Loucy (cell line): ENCODE measurements around the gene SLC38A3.

Experiments
- H2AFZ ChIP-seq: fragments of 200-600 bp; sonication (generic); 2 replicates; pipeline ENCODE4 v1.6.0; 2016; ENCODE audit warnings: antibody characterized with exemption, mild to moderate bottlenecking, low read length, moderate library complexity
- H3F3A ChIP-seq: fragments of 200-600 bp; 2 replicates; pipeline ENCODE4 v1.6.0; 2016; ENCODE audit warnings: antibody characterized with exemption, low read depth, mild to moderate bottlenecking
- H3K27me3 ChIP-seq: fragments of 200-600 bp; sonication (generic); 2 replicates; pipeline ENCODE4 v1.6.1; 2014; ENCODE audit warnings: low read length, mild to moderate bottlenecking; ENCODE audit not compliant: insufficient read depth, poor library complexity, severe bottlenecking
- H3K36me3 ChIP-seq: fragments of 200-600 bp; sonication (generic); 2 replicates; pipeline ENCODE4 v1.6.1; 2016; ENCODE audit warnings: low read length; ENCODE audit not compliant: insufficient read depth
- H3K4me1 ChIP-seq: fragments of 200-600 bp; sonication (generic); 2 replicates; pipeline ENCODE4 v1.5.1; 2014; ENCODE audit warnings: low read length, mild to moderate bottlenecking; ENCODE audit not compliant: insufficient read depth, poor library complexity, severe bottlenecking
- H3K4me2 ChIP-seq: fragments of 200-600 bp; sonication (generic); 2 replicates; pipeline ENCODE4 v1.6.0; 2014; ENCODE audit warnings: antibody characterized with exemption, low read length, low read depth, mild to moderate bottlenecking; ENCODE audit not compliant: poor library complexity, severe bottlenecking
- H3K4me3 ChIP-seq: fragments of 200-600 bp; sonication (generic); 2 replicates; pipeline ENCODE4 v1.5.1; 2014; ENCODE audit warnings: low read length, mild to moderate bottlenecking, mixed read lengths; ENCODE audit not compliant: poor library complexity, severe bottlenecking
- H3K79me2 ChIP-seq: fragments of 200-600 bp; sonication (generic); 2 replicates; pipeline ENCODE4 v1.6.1; 2014; ENCODE audit warnings: low read length; ENCODE audit not compliant: insufficient read depth
- H3K9ac ChIP-seq: fragments of 200-600 bp; sonication (generic); 2 replicates; pipeline ENCODE4 v1.6.0; 2014; ENCODE audit warnings: mild to moderate bottlenecking, low read depth, low read length, moderate library complexity; ENCODE audit not compliant: poor library complexity, severe bottlenecking
- H3K9me2 ChIP-seq: fragments of 200-600 bp; sonication (generic); replicated peaks from 2 replicates; pipeline ENCODE4 v1.6.1; 2016; ENCODE audit warnings: low read depth, low read length, mixed read lengths
- H3K9me3 ChIP-seq: fragments of 200-600 bp; sonication (generic); 2 replicates; pipeline ENCODE4 v1.6.1; 2014; ENCODE audit warnings: mild to moderate bottlenecking, antibody characterized with exemption, low read length, low read depth; ENCODE audit not compliant: insufficient read depth
- H4K20me1 ChIP-seq: fragments of 200-600 bp; sonication (generic); 2 replicates; pipeline ENCODE4 v1.6.0; 2014; ENCODE audit warnings: antibody characterized with exemption, low read length, mild to moderate bottlenecking; ENCODE audit not compliant: insufficient read depth, poor library complexity, severe bottlenecking
- EZH2phosphoT487 ChIP-seq: fragments of 200-600 bp; IDR thresholded peaks from 2 replicates; pipeline ENCODE4 v1.6.1; 2018; ENCODE audit warnings: antibody characterized with exemption, mild to moderate bottlenecking, moderate library complexity, borderline replicate concordance
- TF ChIP-seq, protein P1 (sequence below): fragments of 200-600 bp; sonication (generic); conservative IDR thresholded peaks from 2 replicates; pipeline ENCODE4 v1.5.1; 2014; ENCODE audit warnings: mild to moderate bottlenecking, antibody characterized with exemption, low read length

The SLC38A3 gene

DNA sequence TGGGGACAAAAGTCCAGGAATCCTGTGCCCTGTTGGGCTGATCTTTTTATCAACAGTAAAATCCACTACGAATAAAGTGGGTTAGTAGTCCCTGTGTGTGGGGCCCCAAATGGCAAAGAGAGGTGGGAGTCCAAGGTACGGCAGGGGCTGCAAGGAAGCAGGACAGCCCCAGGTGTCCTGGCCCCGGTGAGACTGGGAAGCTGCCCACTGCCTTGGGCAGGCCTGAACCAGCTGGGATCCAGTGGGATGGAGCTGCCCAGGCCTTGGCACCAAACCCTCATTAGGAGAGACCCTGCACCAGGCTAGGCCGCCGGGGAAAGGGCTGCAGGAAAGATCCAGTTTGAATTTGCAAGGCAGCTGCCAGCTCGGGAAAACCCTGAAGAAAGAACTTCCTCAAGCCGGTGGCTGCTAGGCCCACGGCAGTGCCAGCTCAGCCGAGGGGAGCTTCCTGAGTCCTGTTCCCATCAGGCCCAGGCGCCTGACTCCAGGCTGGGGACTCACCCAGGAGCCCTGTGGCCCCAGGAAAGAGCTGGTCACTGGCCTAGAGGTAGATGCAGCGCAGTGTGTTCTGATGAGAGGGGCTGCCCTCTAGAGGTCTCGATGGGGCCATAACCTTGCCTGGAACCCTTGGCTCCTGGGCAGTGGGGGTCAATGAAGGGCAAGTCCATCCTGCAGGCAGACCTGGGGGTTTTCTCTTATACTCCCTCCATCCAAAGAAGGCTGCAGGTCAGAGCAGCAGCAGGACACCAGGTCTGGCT lies 16.5 kb downstream of the SLC38A3 start:
- Histone ChIP-seq H3K9me3 (no peaks in the 10 kb centered on the region), H4K20me1 (no peaks in the 10 kb centered on the region), H3K9me2 (no peaks in the 10 kb centered on the region), H3K4me1 (peaks cover 2% of the 10 kb centered on the region), H2AFZ (no peak overlapping the region), H3K9ac (no peak overlapping the region), H3K4me2 (no peak overlapping the region), H3K79me2 (no peaks in the 10 kb centered on the region), H3F3A (no peaks in the 10 kb centered on the region), H3K4me3 (no peak overlapping the region), H3K36me3 (no peaks in the 10 kb centered on the region), H3K27me3 (no peaks in the 10 kb centered on the region)
- TF ChIP-seq, protein P1, sequence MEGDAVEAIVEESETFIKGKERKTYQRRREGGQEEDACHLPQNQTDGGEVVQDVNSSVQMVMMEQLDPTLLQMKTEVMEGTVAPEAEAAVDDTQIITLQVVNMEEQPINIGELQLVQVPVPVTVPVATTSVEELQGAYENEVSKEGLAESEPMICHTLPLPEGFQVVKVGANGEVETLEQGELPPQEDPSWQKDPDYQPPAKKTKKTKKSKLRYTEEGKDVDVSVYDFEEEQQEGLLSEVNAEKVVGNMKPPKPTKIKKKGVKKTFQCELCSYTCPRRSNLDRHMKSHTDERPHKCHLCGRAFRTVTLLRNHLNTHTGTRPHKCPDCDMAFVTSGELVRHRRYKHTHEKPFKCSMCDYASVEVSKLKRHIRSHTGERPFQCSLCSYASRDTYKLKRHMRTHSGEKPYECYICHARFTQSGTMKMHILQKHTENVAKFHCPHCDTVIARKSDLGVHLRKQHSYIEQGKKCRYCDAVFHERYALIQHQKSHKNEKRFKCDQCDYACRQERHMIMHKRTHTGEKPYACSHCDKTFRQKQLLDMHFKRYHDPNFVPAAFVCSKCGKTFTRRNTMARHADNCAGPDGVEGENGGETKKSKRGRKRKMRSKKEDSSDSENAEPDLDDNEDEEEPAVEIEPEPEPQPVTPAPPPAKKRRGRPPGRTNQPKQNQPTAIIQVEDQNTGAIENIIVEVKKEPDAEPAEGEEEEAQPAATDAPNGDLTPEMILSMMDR, result peak; percentile 43
- no peak for TF ChIP-seq EZH2phosphoT487

DNA sequence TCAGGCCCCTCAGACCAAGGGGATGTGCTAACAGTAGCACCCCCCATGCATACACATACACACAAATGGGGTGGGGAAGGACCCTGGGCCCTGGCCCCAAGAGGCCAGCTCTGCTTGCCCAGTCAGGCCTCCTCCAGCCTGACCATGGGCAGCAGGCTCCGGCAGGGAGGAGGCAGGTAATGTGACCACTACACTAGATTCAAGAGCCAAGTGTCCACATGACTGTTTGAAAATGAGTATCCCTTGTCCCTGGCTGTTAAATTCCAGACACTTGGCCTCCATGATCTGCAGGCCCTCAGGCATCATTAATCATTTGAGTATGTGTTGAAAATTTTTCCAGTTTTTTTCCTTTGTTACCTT lies 17.1 kb downstream of the SLC38A3 start:
- no peaks in the 10 kb centered on the region for H3K36me3 ChIP-seq
- H3K4me2 ChIP-seq, result no peak overlapping the region
- no peaks in the 10 kb centered on the region for H3K9me3 ChIP-seq
- no peak for TF ChIP-seq EZH2phosphoT487
- TF ChIP-seq, protein P1, result no peak
- peaks cover 7% of the 10 kb centered on the region for H3K4me1 ChIP-seq
- no peak overlapping the region for H2AFZ ChIP-seq
- H4K20me1 ChIP-seq, result no peaks in the 10 kb centered on the region
- H3K4me3 ChIP-seq, result no peak overlapping the region
- no peaks in the 10 kb centered on the region for H3K27me3 ChIP-seq
- H3F3A ChIP-seq, result no peaks in the 10 kb centered on the region
- no peaks in the 10 kb centered on the region for H3K79me2 ChIP-seq
- no peaks in the 10 kb centered on the region for H3K9me2 ChIP-seq
- H3K9ac ChIP-seq, result no peak overlapping the region

DNA sequence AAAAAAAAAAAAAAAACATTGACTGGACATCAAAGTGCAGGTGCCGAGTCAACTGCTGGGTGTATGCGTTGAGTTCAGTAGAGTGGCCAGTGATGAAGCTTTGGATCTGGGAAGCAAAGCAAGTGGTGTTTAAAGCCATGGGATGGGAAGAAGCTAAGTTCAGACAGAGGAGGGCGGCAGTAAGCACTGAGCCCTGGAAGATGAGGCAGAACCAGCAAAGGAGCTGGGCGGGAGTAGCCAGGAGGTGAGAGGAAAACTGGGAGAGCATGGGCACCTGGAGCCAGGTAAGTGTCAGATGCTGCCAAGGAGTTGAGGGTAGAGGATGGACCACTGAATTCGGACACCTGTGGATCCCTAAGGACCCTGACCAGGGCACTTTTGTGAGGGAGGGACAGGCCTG lies 19.6 kb downstream of the SLC38A3 start:
- no peaks in the 10 kb centered on the region for H4K20me1 ChIP-seq
- H3K36me3 ChIP-seq, result no peaks in the 10 kb centered on the region
- H2AFZ ChIP-seq, result no peak overlapping the region
- H3K9me3 ChIP-seq, result no peaks in the 10 kb centered on the region
- H3K4me3 ChIP-seq, result no peak overlapping the region
- H3K9me2 ChIP-seq, result no peaks in the 10 kb centered on the region
- no peaks in the 10 kb centered on the region for H3F3A ChIP-seq
- H3K27me3 ChIP-seq, result no peaks in the 10 kb centered on the region
- no peak overlapping the region for H3K9ac ChIP-seq
- H3K79me2 ChIP-seq, result no peaks in the 10 kb centered on the region
- peaks cover 13% of the 10 kb centered on the region for H3K4me1 ChIP-seq
- no peak overlapping the region for H3K4me2 ChIP-seq
- TF ChIP-seq EZH2phosphoT487, result no peak
- TF ChIP-seq, protein P1, result no peak
